CD4-positive, alpha-beta T cell (primary cell): ENCODE measurements around the gene YJEFN3. TPM values are rescaled to one million over a fixed set of nuclear protein-coding genes. Genes with fewer than 3 reads are reported as not detected.

ENCODE experiments used
- ATAC-seq: fragments of 200-7000 bp; cut with Tn5 transposase; one replicate; pipeline ENCODE4 v1.10.0; 2022; ENCODE audit warnings: mild to moderate bottlenecking; ENCODE audit not compliant: poor library complexity
- CTCF ChIA-PET: fragments of 350-600 bp; sonication (Branson Sonifier 250); formaldehyde crosslinking; loops from one replicate; lab custom pipeline; 2021; ENCODE audit warnings: antibody characterized with exemption, inconsistent platforms; lab: Charles Lee
- POLR2A ChIA-PET: fragments of 350-600 bp; sonication (Branson Sonifier 250); formaldehyde crosslinking; loops from one replicate; lab custom pipeline; 2021; ENCODE audit warnings: antibody characterized with exemption, inconsistent platforms; lab: Charles Lee
- DNase-seq, 14 experiments: peaks; one replicate each; pipeline ENCODE4 v3.0.0-alpha.2; 2013 to 2020; ENCODE audit warnings: mixed read lengths in 2 of 14
- H3K27ac ChIP-seq, 2 donors: one replicate each; pipeline versions ENCODE4 v1.5.1 to v1.7.0; 2013; ENCODE audit warnings: low read length in 2 of 2, low read depth in 1 of 2, mild to moderate bottlenecking in 1 of 2
- H3K27me3 ChIP-seq, 2 experiments: 1 replicate in 1 of 2; 2 replicates in 1 of 2; pipeline versions ENCODE4 v1.6.1 to v1.7.0; 2013; ENCODE audit warnings: low read length in 2 of 2, control low read depth in 1 of 2, mild to moderate bottlenecking in 1 of 2, moderate library complexity in 1 of 2; ENCODE audit not compliant: insufficient read depth in 2 of 2, control insufficient read depth in 1 of 2
- H3K36me3 ChIP-seq: one replicate; pipeline ENCODE4 v1.6.1; 2013; ENCODE audit warnings: low read length, control low read depth; ENCODE audit not compliant: insufficient read depth
- H3K4me1 ChIP-seq: one replicate; pipeline ENCODE4 v1.6.1; 2013; ENCODE audit warnings: low read length, control low read depth; ENCODE audit not compliant: insufficient read depth
- H3K4me3 ChIP-seq: one replicate; pipeline ENCODE4 v1.5.1; 2013; ENCODE audit warnings: mild to moderate bottlenecking, low read length, moderate library complexity
- H3K9me3 ChIP-seq, 2 experiments: 1 replicate in 1 of 2; 2 replicates in 1 of 2; pipeline versions ENCODE4 v1.6.1 to v1.7.0; 2013; ENCODE audit warnings: low read length in 2 of 2, mild to moderate bottlenecking in 2 of 2, control low read depth in 1 of 2, moderate library complexity in 1 of 2; ENCODE audit not compliant: control insufficient read depth in 1 of 2, insufficient read depth in 1 of 2
- H3K27ac Mint-ChIP-seq: one replicate; pipeline ENCODE4 v1.8.0; 2020; ENCODE audit warnings: mixed read lengths
- H3K27me3 Mint-ChIP-seq: one replicate; pipeline ENCODE4 v1.8.0; 2021; ENCODE audit warnings: mixed read lengths
- H3K36me3 Mint-ChIP-seq: one replicate; pipeline ENCODE4 v1.8.0; 2021; ENCODE audit warnings: low read depth, mixed read lengths
- H3K4me1 Mint-ChIP-seq: one replicate; pipeline ENCODE4 v1.8.0; 2021; ENCODE audit warnings: low read depth, mixed read lengths
- H3K4me3 Mint-ChIP-seq: one replicate; pipeline ENCODE4 v1.8.0; 2020; ENCODE audit warnings: mild to moderate bottlenecking, mixed read lengths
- H3K9me3 Mint-ChIP-seq: one replicate; pipeline ENCODE4 v1.8.0; 2020; ENCODE audit warnings: mixed read lengths
- CTCF ChIP-seq: fragments of 200-600 bp; IDR thresholded peaks from one replicate; pipeline ENCODE4 v1.8.0; 2022; ENCODE audit warnings: antibody characterized with exemption, mild to moderate bottlenecking
- intact Hi-C, 2 experiments: fragments of 100-400 bp; cut with DNase I in 1 of 2; cut with micrococcal nuclease in 1 of 2; formaldehyde crosslinking; loops; one replicate each; pipeline versions ENCODE4 v1.15.1 to v1.9.0; 2023 to 2025; cut with DNase I, micrococcal nuclease
- total RNA-seq, 174 experiments: library from RNA in 2 of 174; stranded (reverse) in 2 of 174; gene quantifications; one replicate each; pipeline ENCODE4 v1.2.3 and lab custom pipeline; 2021 to 2026

The YJEFN3 gene
- total RNA-seq, 2 experiments from 2014 or later = 3.7 to 4.4 TPM

GRCh38 chr19:19584356-19584755 is 55.6 kb downstream of the YJEFN3 start:
- ChIA-PET CTCF (no interaction called here), POLR2A (interaction anchor here (0.7 kb wide), 1 partner anchor 18 kb away, joined by 3 read pairs; no protein-coding TSS in a partner anchor)
- DNase-seq (no peak), ATAC-seq (no peak)
- TF ChIP-seq CTCF = no peak
- Mint-ChIP-seq H3K4me3 (no peak overlapping the region), H3K27me3 (no peaks in the 10 kb centered on the region), H3K9me3 (no peaks in the 10 kb centered on the region), H3K36me3 (peaks cover 21% of the 10 kb centered on the region), H3K4me1 (peaks cover 19% of the 10 kb centered on the region), H3K27ac (no peak overlapping the region)
- H3K27me3 ChIP-seq = no peaks in the 10 kb centered on the region
- intact Hi-C loops = no loop called here
- H3K9me3 ChIP-seq = no peaks in the 10 kb centered on the region
- H3K36me3 ChIP-seq = peaks cover 17% of the 10 kb centered on the region
- H3K27ac ChIP-seq = no peak overlapping the region
- no peak overlapping the region for H3K4me3 ChIP-seq
- peaks cover 34% of the 10 kb centered on the region for H3K4me1 ChIP-seq

Other genes starting within 250 kb of the YJEFN3 start
- gene SUGP1, start 208.4 kb upstream of the YJEFN3 start, total RNA-seq = 10 to 100 TPM; 49.7 to 56.0 TPM
- gene MAU2, start 208.1 kb upstream of the YJEFN3 start, total RNA-seq = 100 to 1,000 TPM; 132 to 133 TPM
- gene GATAD2A, start 123.2 kb upstream of the YJEFN3 start, total RNA-seq = 100 to 1,000 TPM; 104 to 107 TPM
- gene TSSK6, start 13.4 kb upstream of the YJEFN3 start, total RNA-seq = 1 to 10 TPM; 3.4 to 5.5 TPM
- gene NDUFA13, start 12.7 kb upstream of the YJEFN3 start, total RNA-seq = 100 to 1,000 TPM; 145 to 156 TPM
- gene CILP2, start 9.4 kb downstream of the YJEFN3 start, total RNA-seq = 1 to 10 TPM; 1.1 to 1.7 TPM
- gene PBX4, start 89.8 kb downstream of the YJEFN3 start, total RNA-seq = 10 to 100 TPM; 50.1 to 51.8 TPM
- 10 to 100 TPM; 85.9 to 93.7 TPM for gene LPAR2, start 99.3 kb downstream of the YJEFN3 start, total RNA-seq
- 10 to 100 TPM; 89.6 to 97.0 TPM for gene GMIP, start 114.7 kb downstream of the YJEFN3 start, total RNA-seq
- 10 to 100 TPM; 84.8 to 87.6 TPM for gene ATP13A1, start 134.8 kb downstream of the YJEFN3 start, total RNA-seq
- 10 to 100 TPM; 58.8 to 60.6 TPM for gene ZNF101, start 139.9 kb downstream of the YJEFN3 start, total RNA-seq
- gene ZNF14, start 204.2 kb downstream of the YJEFN3 start, total RNA-seq = 10 to 100 TPM; 36.9 to 37.3 TPM